HG02610 (cell line): ENCODE data around the gene CLEC10A.

ENCODE experiments used
- ATAC-seq: cut with Tn5 transposase; IDR thresholded peaks from one replicate; pipeline ENCODE4 v1.9.1; 2021; ENCODE audit warnings: mild to moderate bottlenecking, moderate library complexity; ENCODE audit not compliant: unreplicated experiment

The CLEC10A gene

GRCh38 chr17:7042501-7043181 is 37.4 kb downstream of the CLEC10A start:
- ATAC-seq, result no peak

GRCh38 chr17:7041607-7042500 is 38.2 kb downstream of the CLEC10A start:
- ATAC-seq, result no peak

GRCh38 chr17:7039832-7040231 is 40.2 kb downstream of the CLEC10A start:
- ATAC-seq, result no peak

- no peak for ATAC-seq
Observed at GRCh38 chr17:7038025-7038862, 41.8 kb downstream of the CLEC10A start.

- ATAC-seq, result peak; percentile 92
Observed at GRCh38 chr17:7035591-7036368, 44.3 kb downstream of the CLEC10A start, which contains the start of gene SLC16A13. TSS of gene SLC16A13 (plus strand) at chr17:7036015. CDS start at chr17:7036383, 368 bp downstream.

- peak; percentile 8 for ATAC-seq
Observed at GRCh38 chr17:7034955-7035590, 45.0 kb downstream of the CLEC10A start.

GRCh38 chr17:7029659-7030058 is 50.4 kb downstream of the CLEC10A start:
- ATAC-seq, result no peak

- no peak for ATAC-seq
Observed at GRCh38 chr17:7029096-7029495, 51.0 kb downstream of the CLEC10A start.

GRCh38 chr17:7027335-7027734 is 52.7 kb downstream of the CLEC10A start:
- no peak for ATAC-seq

- ATAC-seq, result no peak
Observed at GRCh38 chr17:7026471-7027115, 53.5 kb downstream of the CLEC10A start.

- no peak for ATAC-seq
Observed at GRCh38 chr17:7025245-7025644, 54.8 kb downstream of the CLEC10A start.
